ENCODE data around the gene SLC22A23.

- TF ChIP-seq CTCF (IDR thresholded peaks at IDR 0.05 in 4 of 5, conservative IDR thresholded peaks at IDR 0.05 in 1 of 5) (peak; percentile 32 to 73 (median 65)), POLR2A (IDR thresholded peaks at IDR 0.05) (no peak)
These were observed 46.2 kb downstream of the SLC22A23 start for GRCh38 chr6:3410385-3411360.

Measured in gastrocnemius medialis (tissue), 4 donors.